IMR-90 (cell line): ENCODE data around the gene SURF1.

Experiments used
- CEBPB ChIP-seq: IDR thresholded peaks from 2 replicates; pipeline ENCODE4 v1.6.1; 2012; ENCODE audit warnings: low read depth, low read length, improper control_type of control experiment
- CHD1 ChIP-seq: IDR thresholded peaks from 2 replicates; pipeline ENCODE4 v1.6.1; 2012; ENCODE audit warnings: low read depth, low read length, improper control_type of control experiment
- FOS ChIP-seq: fragments of 150-350 bp; IDR thresholded peaks from 2 replicates; pipeline ENCODE4 v1.6.1; 2016; ENCODE audit warnings: low read depth, low read length
- MAFK ChIP-seq: IDR thresholded peaks from 2 replicates; pipeline ENCODE4 v1.6.1; 2012; ENCODE audit warnings: low read depth, low read length, improper control_type of control experiment
- MXI1 ChIP-seq: IDR thresholded peaks from 2 replicates; pipeline ENCODE4 v1.6.1; 2012; ENCODE audit warnings: low read depth, mild to moderate bottlenecking, low read length, moderate library complexity, borderline replicate concordance
- NFE2L2 ChIP-seq: fragments of 150-350 bp; IDR thresholded peaks from 2 replicates; pipeline ENCODE4 v1.6.1; 2016; ENCODE audit warnings: low read depth, mild to moderate bottlenecking, low read length
- POLR2A ChIP-seq: IDR thresholded peaks from 2 replicates; pipeline ENCODE4 v1.6.1; 2012; ENCODE audit warnings: mild to moderate bottlenecking, low read depth, low read length
- RAD21 ChIP-seq: IDR thresholded peaks from 2 replicates; pipeline ENCODE4 v1.6.1; 2012; ENCODE audit warnings: low read length, improper control_type of control experiment
- RCOR1 ChIP-seq: IDR thresholded peaks from 2 replicates; pipeline ENCODE4 v1.6.1; 2012; ENCODE audit warnings: mild to moderate bottlenecking, low read length, improper control_type of control experiment; ENCODE audit not compliant: insufficient replicate concordance
- RFX5 ChIP-seq: IDR thresholded peaks from 2 replicates; pipeline ENCODE4 v1.8.0; 2012; ENCODE audit warnings: low read depth, mild to moderate bottlenecking, low read length, moderate library complexity
- SMC3 ChIP-seq: fragments of 150-350 bp; IDR thresholded peaks from 2 replicates; pipeline ENCODE4 v1.6.1; 2016; ENCODE audit warnings: low read depth, mild to moderate bottlenecking, antibody characterized with exemption, low read length, moderate library complexity
- TF ChIP-seq, protein P1 (sequence below): conservative IDR thresholded peaks from 2 replicates; pipeline ENCODE4 v1.5.1; 2012; ENCODE audit warnings: mild to moderate bottlenecking, low read depth, low read length, improper control_type of control experiment
- TF ChIP-seq, protein P2 (sequence below): fragments of 150-350 bp; IDR thresholded peaks from 2 replicates; pipeline ENCODE4 v1.6.1; 2017; ENCODE audit warnings: mild to moderate bottlenecking, antibody characterized with exemption, low read length, low read depth
- TF ChIP-seq, protein P3 (sequence below): fragments of 150-350 bp; IDR thresholded peaks from 2 replicates; pipeline ENCODE4 v1.6.1; 2016; ENCODE audit warnings: low read depth, mild to moderate bottlenecking, low read length, moderate library complexity, borderline replicate concordance

DNA sequence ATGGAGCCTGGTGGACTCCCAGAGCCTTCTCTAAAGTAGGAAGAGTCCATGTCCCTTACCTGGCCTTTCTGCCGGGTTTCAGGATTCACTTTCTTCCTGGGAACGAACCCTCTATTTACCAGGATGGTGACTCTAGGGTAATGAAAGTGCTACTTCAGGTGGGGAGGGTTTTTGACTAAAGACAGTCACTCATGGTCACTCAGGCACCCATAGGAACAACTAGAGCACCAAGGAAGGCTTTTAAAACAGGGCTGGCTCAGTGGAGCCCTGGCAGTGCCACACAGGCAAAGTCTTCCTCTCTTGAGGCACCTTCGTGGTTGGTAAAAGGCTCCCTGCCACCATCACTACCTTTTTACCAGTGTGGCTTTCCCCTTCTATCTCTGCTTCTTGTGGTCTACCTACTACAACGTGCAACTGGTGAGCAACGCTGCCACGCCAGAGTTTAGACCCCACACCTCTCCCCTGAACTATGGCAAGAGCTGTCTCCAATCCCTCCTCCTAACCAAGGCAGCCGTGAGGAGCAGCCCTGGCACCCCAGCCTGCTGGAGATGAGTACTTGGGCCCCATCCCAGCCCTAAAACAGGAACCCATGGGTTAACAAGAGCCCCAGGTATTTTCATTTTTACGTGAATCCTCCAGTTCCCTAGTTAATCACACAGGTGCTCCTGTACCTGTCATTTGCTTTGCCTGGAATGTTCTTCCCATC, 3.5 kb downstream of the SURF1 start:
- TF ChIP-seq RAD21 (no peak), SMC3 (no peak), CEBPB (no peak), NFE2L2 (no peak), POLR2A (no peak), RFX5 (no peak), MXI1 (no peak), RCOR1 (no peak), MAFK (no peak), FOS (no peak), CHD1 (no peak)
- TF ChIP-seq, protein P1, sequence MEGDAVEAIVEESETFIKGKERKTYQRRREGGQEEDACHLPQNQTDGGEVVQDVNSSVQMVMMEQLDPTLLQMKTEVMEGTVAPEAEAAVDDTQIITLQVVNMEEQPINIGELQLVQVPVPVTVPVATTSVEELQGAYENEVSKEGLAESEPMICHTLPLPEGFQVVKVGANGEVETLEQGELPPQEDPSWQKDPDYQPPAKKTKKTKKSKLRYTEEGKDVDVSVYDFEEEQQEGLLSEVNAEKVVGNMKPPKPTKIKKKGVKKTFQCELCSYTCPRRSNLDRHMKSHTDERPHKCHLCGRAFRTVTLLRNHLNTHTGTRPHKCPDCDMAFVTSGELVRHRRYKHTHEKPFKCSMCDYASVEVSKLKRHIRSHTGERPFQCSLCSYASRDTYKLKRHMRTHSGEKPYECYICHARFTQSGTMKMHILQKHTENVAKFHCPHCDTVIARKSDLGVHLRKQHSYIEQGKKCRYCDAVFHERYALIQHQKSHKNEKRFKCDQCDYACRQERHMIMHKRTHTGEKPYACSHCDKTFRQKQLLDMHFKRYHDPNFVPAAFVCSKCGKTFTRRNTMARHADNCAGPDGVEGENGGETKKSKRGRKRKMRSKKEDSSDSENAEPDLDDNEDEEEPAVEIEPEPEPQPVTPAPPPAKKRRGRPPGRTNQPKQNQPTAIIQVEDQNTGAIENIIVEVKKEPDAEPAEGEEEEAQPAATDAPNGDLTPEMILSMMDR, result no peak
- TF ChIP-seq, protein P2, sequence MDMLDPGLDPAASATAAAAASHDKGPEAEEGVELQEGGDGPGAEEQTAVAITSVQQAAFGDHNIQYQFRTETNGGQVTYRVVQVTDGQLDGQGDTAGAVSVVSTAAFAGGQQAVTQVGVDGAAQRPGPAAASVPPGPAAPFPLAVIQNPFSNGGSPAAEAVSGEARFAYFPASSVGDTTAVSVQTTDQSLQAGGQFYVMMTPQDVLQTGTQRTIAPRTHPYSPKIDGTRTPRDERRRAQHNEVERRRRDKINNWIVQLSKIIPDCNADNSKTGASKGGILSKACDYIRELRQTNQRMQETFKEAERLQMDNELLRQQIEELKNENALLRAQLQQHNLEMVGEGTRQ, result no peak
- TF ChIP-seq, protein P3, sequence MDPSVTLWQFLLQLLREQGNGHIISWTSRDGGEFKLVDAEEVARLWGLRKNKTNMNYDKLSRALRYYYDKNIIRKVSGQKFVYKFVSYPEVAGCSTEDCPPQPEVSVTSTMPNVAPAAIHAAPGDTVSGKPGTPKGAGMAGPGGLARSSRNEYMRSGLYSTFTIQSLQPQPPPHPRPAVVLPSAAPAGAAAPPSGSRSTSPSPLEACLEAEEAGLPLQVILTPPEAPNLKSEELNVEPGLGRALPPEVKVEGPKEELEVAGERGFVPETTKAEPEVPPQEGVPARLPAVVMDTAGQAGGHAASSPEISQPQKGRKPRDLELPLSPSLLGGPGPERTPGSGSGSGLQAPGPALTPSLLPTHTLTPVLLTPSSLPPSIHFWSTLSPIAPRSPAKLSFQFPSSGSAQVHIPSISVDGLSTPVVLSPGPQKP, result no peak
